ENCODE measurements around the gene BBOX1.

GRCh38 chr11:27083782-27084181 lies 43.2 kb downstream of the BBOX1 start:
- TF ChIP-seq POLR2AphosphoS5 (IDR thresholded peaks at IDR 0.05; ENCODE audit: low read depth, low read length) (no peak), SIN3A (IDR thresholded peaks at IDR 0.05; ENCODE audit: borderline replicate concordance, insufficient read depth, low read length) (no peak), REST (IDR thresholded peaks at IDR 0.05; ENCODE audit: insufficient read depth in 1 of 2, low read depth in 2 of 2, low read length in 2 of 2) (no peak)
